ENCODE results near the gene RRBP1.
A peak's percentile ranks its signal among the peaks of the same experiment; 100 is the strongest.

Gene RRBP1

DNA sequence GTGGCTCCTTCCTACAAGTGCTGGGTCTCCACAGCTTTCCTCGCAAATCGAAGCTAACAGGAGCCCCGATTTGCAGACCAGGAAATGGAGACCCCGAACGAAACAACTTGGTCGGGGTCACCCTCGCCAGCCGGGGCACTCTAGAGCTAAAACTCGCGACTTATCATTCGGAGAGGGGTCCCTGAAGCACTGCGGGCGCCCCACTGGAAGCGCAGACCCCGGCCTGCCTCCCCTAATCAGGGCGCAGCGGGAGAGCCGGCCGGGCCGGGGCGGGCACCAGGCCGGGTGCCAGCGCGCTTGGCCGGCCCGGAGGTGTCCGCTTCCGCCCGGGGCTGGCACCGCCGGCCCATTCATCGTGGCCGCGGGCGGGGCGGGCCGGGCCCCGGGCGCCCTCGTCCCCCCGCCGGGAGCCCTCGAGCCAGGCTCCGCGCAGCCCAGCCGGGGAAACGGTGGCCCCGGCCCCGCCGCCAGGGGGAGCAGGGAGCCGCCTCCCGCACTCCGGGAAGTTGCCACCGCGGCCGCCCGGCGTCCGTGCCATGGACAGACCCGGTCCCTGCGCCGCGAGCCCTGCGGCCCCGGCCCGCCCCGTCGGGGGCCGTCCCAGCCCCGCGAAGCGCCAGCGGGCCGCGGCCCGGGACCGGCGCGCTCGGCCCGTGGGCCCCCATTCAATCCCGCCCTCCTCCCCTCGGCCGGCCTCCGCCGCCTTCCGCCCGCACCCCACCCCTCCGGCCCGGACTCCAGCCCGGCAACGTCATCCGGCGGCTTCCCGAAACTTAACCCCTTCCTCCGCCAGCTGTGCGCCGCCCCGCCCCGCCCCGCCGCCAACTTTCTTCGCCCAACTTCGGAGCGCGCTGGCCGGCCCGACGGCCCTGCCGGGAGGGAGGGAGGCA is 961 bp downstream of the RRBP1 start:
- peak; percentile 86 for DNase-seq (ENCODE audit: low spot score)
- POLR2A ChIA-PET (ENCODE audit: low non-redundant PET), result interaction anchor here (0.6 kb wide), 1 partner anchor 97 kb away, joined by 9 read pairs; no protein-coding TSS in a partner anchor

DNA sequence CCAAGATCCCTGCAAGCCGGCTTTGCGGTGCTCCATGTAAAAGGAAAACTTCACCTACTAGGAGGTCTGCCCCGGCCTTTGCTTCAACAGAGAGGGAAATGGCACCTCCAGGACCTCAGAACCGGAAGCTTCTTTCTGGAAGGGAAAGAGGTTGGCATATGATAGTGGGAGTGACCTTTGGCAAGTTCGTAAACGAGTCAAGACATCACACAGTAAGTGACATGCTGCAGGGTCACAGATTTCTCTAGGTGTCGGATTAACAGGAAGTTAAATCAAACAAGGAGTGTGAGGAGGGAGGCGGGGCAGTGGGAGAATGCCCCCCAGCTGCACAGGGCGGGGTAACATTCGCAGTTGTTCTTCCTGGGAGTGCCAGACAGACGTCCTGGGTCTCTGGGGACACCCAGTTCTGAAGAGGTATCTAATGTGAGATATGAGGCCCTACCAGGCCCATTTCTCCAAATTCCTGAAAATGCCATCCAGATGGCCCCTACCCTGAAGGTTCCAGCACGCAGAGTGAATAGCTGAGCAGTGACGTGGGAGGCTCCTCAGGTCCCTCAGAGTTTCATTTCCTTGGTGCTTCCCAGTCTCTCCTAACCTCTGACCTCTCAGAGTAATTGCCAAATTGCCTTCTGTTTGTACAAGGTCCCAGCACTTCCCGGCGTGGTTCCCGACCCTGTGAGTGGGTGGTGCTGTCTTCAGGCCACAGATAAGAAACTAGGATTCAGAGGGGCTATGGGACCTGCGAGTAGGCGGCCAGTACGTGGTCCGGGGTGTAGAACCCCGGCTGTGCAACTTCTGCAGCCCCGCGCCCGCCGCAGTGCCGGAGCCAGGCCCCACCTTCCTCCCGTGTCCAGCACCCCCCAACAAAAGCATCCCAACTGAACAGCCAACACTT is 1.9 kb downstream of the RRBP1 start:
- TF ChIP-seq, protein P1, sequence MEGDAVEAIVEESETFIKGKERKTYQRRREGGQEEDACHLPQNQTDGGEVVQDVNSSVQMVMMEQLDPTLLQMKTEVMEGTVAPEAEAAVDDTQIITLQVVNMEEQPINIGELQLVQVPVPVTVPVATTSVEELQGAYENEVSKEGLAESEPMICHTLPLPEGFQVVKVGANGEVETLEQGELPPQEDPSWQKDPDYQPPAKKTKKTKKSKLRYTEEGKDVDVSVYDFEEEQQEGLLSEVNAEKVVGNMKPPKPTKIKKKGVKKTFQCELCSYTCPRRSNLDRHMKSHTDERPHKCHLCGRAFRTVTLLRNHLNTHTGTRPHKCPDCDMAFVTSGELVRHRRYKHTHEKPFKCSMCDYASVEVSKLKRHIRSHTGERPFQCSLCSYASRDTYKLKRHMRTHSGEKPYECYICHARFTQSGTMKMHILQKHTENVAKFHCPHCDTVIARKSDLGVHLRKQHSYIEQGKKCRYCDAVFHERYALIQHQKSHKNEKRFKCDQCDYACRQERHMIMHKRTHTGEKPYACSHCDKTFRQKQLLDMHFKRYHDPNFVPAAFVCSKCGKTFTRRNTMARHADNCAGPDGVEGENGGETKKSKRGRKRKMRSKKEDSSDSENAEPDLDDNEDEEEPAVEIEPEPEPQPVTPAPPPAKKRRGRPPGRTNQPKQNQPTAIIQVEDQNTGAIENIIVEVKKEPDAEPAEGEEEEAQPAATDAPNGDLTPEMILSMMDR (conservative IDR thresholded peaks at IDR 0.05; ENCODE audit: low read depth), result no peak
- H3K27ac ChIP-seq, result peak overlapping the region; percentile 97
- DNase-seq (ENCODE audit: low spot score), result peak; percentile 74
- ChIA-PET POLR2A (ENCODE audit: low non-redundant PET) (no interaction called here), CTCF (interaction anchor here (0.6 to 2.6 kb wide), 10 partner anchors 14 to 284 kb away, joined by 3 to 13 read pairs (median 3); no protein-coding TSS in a partner anchor)

More for the DNA sequence above, 961 bp downstream of the RRBP1 start:
- H3K27ac ChIP-seq, result peak overlapping the region; percentile 97
- CTCF ChIA-PET, result interaction anchor here (0.6 to 2.6 kb wide), 12 partner anchors 12 to 303 kb away, joined by 3 to 13 read pairs (median 3); no protein-coding TSS in a partner anchor
- TF ChIP-seq, protein P1 (conservative IDR thresholded peaks at IDR 0.05; ENCODE audit: low read depth), result peak; percentile 90

DNA sequence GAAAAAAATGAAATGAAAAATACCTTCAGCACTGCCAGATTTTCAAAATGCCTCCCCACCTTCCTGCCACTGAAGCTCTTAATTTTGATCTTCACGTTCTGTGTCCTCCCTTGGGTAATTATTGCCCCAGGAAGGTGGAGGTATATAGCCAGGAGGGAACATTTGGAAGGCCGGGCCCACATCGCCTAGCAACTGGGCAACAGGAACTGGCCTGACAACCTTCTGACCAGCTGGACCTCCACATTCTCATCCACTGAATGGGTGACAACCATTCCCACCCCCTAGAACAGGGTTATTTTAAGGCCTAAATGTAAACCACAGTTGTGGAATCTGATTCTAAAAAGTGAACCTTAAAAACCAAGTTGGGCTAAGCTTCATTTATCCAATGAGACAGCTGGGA is 3.2 kb downstream of the RRBP1 start:
- H3K27ac ChIP-seq, result no peak overlapping the region
- ChIA-PET POLR2A (ENCODE audit: low non-redundant PET) (no interaction called here), CTCF (interaction anchor here (1.5 kb wide), 1 partner anchor 142 kb away, joined by 3 read pairs; no protein-coding TSS in a partner anchor)
- TF ChIP-seq, protein P1 (conservative IDR thresholded peaks at IDR 0.05; ENCODE audit: low read depth), result no peak
- DNase-seq (ENCODE audit: low spot score), result no peak

- H3K27ac ChIP-seq, result no peak overlapping the region
- POLR2A ChIA-PET (ENCODE audit: low non-redundant PET), result no interaction called here
- CTCF ChIA-PET, result no interaction called here
- DNase-seq (ENCODE audit: low spot score), result no peak
- TF ChIP-seq, protein P1 (conservative IDR thresholded peaks at IDR 0.05; ENCODE audit: low read depth), result no peak
Measured at GRCh38 chr20:17678295-17678694, 3.7 kb downstream of the RRBP1 start.

GRCh38 chr20:17676942-17677341 is 5.1 kb downstream of the RRBP1 start:
- ChIA-PET CTCF (interaction anchor here (0.6 kb wide), 1 partner anchor 271 kb away, joined by 3 read pairs; no protein-coding TSS in a partner anchor), POLR2A (ENCODE audit: low non-redundant PET) (no interaction called here)
- TF ChIP-seq, protein P1 (conservative IDR thresholded peaks at IDR 0.05; ENCODE audit: low read depth), result no peak
- no peak for DNase-seq (ENCODE audit: low spot score)
- H3K27ac ChIP-seq, result 0 out of 2 replicates have a peak overlapping the region, but pooled peaks have one; percentile 31

- DNase-seq (ENCODE audit: low spot score), result no peak
- POLR2A ChIA-PET (ENCODE audit: low non-redundant PET), result no interaction called here
- TF ChIP-seq, protein P1 (conservative IDR thresholded peaks at IDR 0.05; ENCODE audit: low read depth), result no peak
- peak overlapping the region; percentile 31 for H3K27ac ChIP-seq
- CTCF ChIA-PET, result interaction anchor here (0.7 kb wide), 1 partner anchor 25 kb away, joined by 4 read pairs; no protein-coding TSS in a partner anchor
Measured at GRCh38 chr20:17676378-17676759, 5.7 kb downstream of the RRBP1 start.

All from RWPE1 (cell line).